NCI-H526 treated with DMSO at 0.1 percent for 48 hours (cell line): ENCODE results near the gene ADAM12.

Source experiments
- DNase-seq: peaks from one replicate; lab custom pipeline; 2025; lab: John Stamatoyannopoulos, UW

The ADAM12 gene

DNA sequence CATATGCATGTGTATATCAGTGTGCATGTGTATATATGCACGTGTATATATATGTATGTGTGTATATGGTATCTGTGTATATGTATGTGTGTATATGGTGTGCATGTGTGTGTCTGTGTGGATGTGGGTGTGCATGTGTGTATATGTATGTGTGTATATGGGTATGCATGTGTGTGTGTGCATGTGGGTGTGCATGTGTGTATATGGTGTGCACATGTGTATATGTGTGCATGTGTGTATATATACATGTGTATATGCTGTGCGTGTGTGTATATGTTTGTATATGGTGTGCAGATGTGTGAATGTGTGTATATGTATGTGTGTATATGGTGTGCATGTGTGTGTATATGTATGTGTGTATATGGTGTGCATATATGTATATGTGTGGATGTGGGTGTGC, 245.2 kb downstream of the ADAM12 start:
- DNase-seq: no peak

- DNase-seq: no peak
Measured at GRCh38 chr10:126140746-126141273, 247.5 kb downstream of the ADAM12 start.

- no peak for DNase-seq
Measured at GRCh38 chr10:126137562-126138221, 250.6 kb downstream of the ADAM12 start.

DNA sequence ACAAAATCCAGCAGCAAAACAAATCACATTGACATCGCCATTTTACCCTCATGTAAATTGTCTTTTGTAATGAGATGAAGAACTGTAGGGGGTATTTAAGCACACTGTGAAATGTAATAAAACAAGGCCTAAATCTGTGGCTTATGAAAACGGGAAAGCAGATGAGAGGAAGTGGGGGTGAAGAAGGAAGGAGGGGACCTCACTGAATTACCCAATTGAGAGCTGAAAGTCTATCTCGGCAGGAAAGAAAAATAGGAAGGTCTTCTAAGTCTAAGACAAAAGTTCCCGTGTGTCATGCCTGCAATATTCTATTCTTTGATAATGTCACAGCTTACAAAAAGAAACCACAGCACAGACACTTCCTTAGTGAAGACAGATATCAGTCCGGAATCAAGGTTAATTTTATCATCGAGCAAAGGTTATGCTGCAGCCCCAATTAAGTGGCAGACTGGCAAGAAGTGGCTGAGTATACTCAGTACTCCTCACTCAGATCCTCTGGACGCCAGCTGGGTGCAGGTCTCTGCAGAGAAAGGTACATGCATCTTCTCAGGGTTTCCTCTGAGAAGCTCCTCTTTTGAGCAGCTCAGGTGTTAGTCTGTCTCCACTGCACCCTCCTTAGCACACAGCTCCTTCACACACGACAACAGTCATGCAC, 252.2 kb downstream of the ADAM12 start:
- no peak for DNase-seq

GRCh38 chr10:126135177-126135576, 253.1 kb downstream of the ADAM12 start:
- no peak for DNase-seq

- DNase-seq: no peak
Measured at GRCh38 chr10:126133906-126134656, 254.2 kb downstream of the ADAM12 start.

- no peak for DNase-seq
Measured at GRCh38 chr10:126133082-126133620, 255.1 kb downstream of the ADAM12 start.

- DNase-seq: no peak
Measured at GRCh38 chr10:126131341-126131740, 256.9 kb downstream of the ADAM12 start.

GRCh38 chr10:126130271-126130710, 258.0 kb downstream of the ADAM12 start:
- DNase-seq: no peak

DNA sequence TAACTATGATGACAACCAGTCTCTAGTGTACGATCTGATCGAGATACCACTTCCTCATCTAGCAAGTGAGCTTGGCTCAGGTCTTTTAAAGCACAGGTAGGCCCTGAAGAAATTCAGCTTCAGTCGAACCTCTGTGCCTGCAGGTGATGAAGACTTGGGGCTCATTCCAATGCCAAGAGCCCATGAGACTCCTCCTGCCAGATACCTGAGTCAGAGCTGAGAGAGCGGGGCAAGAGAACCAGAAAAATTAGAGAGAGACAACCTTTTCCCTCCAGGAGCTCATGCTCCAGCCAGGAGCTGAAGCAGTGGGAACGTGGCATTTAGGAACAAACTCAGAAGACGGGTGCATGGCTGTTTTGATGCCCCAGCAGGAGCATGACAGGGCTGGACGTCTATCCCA, 259.3 kb downstream of the ADAM12 start:
- no peak for DNase-seq

GRCh38 chr10:126128581-126128980, 259.7 kb downstream of the ADAM12 start:
- no peak for DNase-seq

- DNase-seq: no peak
Measured at GRCh38 chr10:126127481-126128029, 260.7 kb downstream of the ADAM12 start.

- DNase-seq: no peak
Measured at GRCh38 chr10:126126866-126127265, 261.4 kb downstream of the ADAM12 start.

DNA sequence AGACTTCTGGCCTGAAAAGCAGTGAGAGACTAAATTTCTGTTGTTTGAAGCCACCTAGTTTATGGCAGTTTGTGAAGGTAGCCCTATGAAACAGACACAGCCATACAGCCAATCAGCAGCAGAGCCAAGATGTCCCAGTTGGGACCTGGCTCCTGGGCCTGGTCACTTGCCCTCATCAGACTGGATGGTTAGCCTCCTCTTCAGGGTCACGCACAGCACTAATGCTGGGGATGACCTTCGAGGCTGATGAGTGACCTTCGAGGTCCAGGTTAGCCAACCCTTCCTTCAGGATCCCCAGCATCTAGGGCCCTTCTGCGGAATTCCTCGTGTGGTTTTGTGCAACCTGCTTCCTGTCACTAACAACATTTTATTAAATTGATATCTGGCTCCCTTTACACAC, 262.3 kb downstream of the ADAM12 start:
- DNase-seq: no peak

GRCh38 chr10:126124668-126125349, 263.5 kb downstream of the ADAM12 start:
- no peak for DNase-seq

GRCh38 chr10:126124046-126124445, 264.2 kb downstream of the ADAM12 start:
- DNase-seq: no peak

- DNase-seq: no peak
Measured at GRCh38 chr10:126123466-126123865, 264.8 kb downstream of the ADAM12 start.

DNA sequence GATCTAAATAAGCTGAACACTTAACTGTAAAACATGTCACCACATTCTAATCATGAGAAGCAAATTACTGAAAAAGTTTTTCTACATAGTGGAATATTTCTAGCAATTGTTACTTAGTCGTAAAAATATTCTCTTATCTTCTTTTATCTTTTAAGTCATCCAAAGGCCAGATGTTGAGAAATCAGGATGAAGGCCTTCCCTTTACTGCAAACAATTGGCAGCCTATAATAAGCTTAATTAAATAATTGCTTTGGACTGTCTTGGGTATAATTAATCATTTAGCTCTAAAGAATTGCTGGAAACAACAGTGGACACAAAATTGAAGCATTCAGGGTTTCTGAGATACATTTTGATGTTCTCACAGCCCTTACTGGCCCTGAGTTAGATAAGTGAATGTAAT, 265.4 kb downstream of the ADAM12 start:
- DNase-seq: no peak

DNA sequence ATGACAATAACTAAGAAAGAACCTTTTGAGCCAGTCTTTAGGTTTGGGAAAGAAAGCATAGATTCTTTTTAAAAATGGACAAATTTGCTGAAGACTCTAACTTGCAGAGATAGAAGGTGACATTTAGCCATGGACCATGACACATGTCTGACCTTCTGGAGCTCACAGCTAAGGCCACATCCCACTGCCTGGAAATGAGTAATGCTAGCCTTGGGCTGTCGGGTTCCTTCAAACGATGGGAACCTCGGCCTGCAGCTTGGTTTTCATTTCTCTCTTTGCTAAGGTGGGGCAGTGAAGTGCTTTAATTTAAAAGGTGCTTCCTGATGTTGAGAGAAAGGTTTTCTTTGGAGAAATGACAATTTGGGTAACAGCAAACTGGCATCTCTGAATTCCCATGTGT, 268.7 kb downstream of the ADAM12 start:
- no peak for DNase-seq

DNA sequence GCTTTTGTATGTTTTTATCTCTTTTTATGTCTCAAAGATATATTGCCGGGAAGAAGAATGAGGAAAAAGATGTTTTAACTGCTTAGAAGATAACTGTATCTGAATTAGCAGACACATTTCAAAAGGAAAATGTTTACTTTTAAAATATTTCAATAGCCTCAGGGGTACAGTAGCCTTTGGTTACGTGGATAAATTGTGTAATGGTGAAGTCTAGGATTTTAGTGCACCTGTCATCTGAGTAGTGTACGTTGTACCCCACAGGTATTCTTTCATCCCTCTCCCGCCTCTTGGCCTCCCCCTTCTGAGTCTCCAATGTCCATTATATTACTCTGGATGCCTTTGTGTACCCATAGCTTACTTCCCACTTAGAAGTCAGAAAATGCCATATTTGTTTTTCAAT, 269.8 kb downstream of the ADAM12 start:
- DNase-seq: no peak

DNA sequence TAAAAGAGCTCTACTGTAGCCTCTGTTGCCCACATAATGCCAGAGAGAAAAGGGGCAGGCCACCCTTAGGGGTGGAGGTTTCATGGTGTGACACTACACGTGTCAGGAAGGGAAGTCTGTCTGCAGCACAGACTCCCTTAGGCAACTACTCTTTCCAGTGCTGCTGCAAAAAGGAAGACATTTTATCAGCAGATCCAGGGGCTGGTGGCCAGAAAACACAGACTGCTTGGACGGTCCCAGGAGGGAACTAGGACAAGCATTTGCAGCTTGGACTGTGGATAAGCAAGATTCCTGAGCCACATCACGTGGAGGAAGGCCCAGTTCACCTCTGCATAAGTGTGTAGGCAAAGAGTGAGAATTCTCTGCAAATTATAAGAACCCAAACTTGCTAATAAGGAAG, 271.1 kb downstream of the ADAM12 start:
- no peak for DNase-seq

DNA sequence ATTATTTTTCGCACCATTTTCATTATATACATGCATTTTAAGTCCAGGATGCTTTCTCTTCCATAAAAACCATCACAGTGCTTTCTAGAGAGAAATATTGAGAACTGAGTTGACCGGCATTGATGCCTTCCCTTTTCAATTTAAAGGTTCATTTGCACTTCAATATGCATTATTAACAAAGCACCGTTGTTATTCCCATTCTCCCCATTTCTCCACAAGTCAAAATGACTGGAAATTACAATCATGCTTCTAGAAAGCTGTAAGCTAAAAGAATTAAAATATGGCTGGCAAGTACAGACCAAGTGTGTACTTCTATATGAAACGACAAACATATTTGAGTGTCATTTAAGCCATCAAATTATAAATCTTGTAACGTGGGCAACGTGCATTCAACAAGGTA, 272.4 kb downstream of the ADAM12 start:
- DNase-seq: no peak
